Nephron (organoid): Measurements from ENCODE around the gene DTD1.

ENCODE experiments used
- H3K27ac Mint-ChIP-seq, 3 experiments: 2 replicates each; pipeline ENCODE4 v1.8.0; 2020; ENCODE audit warnings: mixed read lengths in 3 of 3, mild to moderate bottlenecking in 2 of 3, moderate library complexity in 1 of 3
- H3K27me3 Mint-ChIP-seq: 2 replicates; pipeline ENCODE4 v1.8.0; 2021; ENCODE audit warnings: low read depth, mild to moderate bottlenecking, moderate library complexity, mixed read lengths
- H3K36me3 Mint-ChIP-seq: 2 replicates; pipeline ENCODE4 v1.8.0; 2020; ENCODE audit warnings: low read depth, mixed read lengths
- H3K4me1 Mint-ChIP-seq: 2 replicates; pipeline ENCODE4 v1.8.0; 2020; ENCODE audit warnings: mixed read lengths
- H3K4me3 Mint-ChIP-seq, 3 experiments: 2 replicates each; pipeline ENCODE4 v1.8.0; 2020; ENCODE audit warnings: mild to moderate bottlenecking in 3 of 3, mixed read lengths in 3 of 3, moderate library complexity in 2 of 3
- H3K9me3 Mint-ChIP-seq: 2 replicates; pipeline ENCODE4 v1.8.0; 2020; ENCODE audit warnings: mixed read lengths
- TF ChIP-seq, protein P1 (sequence below), 3 experiments: fragments of 200-600 bp; sonication (generic); IDR thresholded peaks; one replicate each; pipeline ENCODE4 v1.5.0; 2021; ENCODE audit warnings: antibody characterized with exemption in 3 of 3; ENCODE audit not compliant: unreplicated experiment in 3 of 3

The DTD1 gene

DNA sequence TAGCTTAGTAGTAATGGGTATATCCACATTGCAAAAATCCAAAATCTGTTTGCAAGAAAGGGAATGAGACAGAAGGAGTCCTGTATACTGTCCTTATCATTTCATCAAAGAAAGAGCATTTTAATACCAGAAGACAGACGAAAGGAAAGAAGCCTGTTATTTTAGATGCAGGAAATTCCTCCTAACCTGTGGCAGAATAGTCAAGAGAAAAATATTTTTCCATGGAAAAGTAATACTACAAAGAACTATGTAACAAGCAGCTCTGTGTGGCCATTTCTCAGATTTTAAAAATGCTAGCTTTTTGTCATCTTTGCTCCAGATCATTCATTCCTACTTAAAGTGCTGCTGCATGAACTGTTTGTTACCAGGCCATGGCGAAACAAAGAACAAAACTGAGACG is 152.9 kb downstream of the DTD1 start:
- TF ChIP-seq, protein P1, sequence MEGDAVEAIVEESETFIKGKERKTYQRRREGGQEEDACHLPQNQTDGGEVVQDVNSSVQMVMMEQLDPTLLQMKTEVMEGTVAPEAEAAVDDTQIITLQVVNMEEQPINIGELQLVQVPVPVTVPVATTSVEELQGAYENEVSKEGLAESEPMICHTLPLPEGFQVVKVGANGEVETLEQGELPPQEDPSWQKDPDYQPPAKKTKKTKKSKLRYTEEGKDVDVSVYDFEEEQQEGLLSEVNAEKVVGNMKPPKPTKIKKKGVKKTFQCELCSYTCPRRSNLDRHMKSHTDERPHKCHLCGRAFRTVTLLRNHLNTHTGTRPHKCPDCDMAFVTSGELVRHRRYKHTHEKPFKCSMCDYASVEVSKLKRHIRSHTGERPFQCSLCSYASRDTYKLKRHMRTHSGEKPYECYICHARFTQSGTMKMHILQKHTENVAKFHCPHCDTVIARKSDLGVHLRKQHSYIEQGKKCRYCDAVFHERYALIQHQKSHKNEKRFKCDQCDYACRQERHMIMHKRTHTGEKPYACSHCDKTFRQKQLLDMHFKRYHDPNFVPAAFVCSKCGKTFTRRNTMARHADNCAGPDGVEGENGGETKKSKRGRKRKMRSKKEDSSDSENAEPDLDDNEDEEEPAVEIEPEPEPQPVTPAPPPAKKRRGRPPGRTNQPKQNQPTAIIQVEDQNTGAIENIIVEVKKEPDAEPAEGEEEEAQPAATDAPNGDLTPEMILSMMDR (IDR thresholded peaks at IDR 0.05; ENCODE audit: unreplicated experiment in 3 of 3), result no peak
- peak overlapping the region in 2 of 3 experiments; percentile 13 to 95 for H3K27ac Mint-ChIP-seq
- no peak overlapping the region for H3K4me3 Mint-ChIP-seq
- no peaks in the 10 kb centered on the region for H3K9me3 Mint-ChIP-seq
- peaks cover 31% of the 10 kb centered on the region for H3K4me1 Mint-ChIP-seq
- H3K36me3 Mint-ChIP-seq, result peaks cover 9% of the 10 kb centered on the region
- H3K27me3 Mint-ChIP-seq, result no peaks in the 10 kb centered on the region

DNA sequence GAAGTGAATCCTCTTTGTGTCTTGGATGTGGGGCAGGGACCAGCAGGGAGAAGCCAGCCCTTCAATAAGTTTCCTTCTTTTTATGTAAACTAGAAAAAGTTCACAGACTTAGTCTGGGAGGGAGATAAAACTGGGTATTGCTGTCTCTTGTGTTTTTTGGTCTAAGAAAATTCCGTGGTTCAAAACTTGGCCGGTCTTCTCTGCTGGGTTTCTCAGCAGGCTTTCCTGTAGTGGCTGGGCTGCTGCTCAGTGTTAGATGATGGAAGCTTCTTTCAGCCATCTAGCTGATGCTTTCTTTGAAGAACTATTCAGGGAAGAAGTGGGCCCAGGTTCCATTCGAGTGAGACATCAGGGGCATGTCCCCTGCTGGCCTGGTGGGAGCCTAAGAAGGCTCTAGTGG is 155.0 kb downstream of the DTD1 start:
- Mint-ChIP-seq H3K4me1 (peaks cover 31% of the 10 kb centered on the region), H3K4me3 (no peak overlapping the region), H3K9me3 (no peaks in the 10 kb centered on the region), H3K27me3 (no peaks in the 10 kb centered on the region), H3K36me3 (peaks cover 12% of the 10 kb centered on the region), H3K27ac (no peak overlapping the region)
- TF ChIP-seq, protein P1 (IDR thresholded peaks at IDR 0.05; ENCODE audit: unreplicated experiment in 3 of 3), result no peak

DNA sequence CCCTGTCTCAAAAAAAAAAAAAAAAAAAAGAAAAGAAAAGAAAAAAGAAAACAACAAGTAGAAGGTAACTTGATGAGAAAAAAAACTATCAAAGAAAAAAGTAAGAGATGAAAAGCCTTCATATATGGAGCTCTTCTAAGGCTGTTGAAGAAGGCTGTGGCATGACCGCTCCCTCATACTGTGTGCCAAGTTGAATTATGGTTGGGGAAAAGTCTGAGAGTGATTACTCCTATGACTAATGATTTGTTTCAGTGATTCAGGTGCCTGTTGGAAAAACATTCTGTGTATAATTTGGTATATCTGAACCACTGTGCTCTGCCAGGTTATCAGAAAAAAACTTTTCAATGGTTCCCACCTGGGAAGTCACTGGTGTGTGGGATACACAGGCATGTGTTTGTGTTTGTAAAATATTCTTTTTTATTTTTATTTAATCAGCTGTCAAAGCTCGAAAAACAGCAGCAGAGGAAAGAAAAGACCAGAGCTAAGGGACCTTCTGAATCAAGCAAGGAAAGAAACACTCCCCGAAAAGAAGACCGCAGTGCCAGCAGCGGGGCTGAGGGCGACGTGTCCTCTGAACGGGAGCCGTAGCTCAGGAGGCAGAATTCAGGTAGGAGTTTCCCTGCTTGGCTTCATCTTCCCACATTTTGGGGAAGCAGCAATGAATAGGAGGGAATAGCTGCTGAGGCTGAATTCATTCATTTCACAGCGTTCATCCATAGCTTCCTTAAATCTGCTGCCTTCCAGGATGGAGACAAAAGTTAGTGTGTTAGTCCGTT is 156.0 kb downstream of the DTD1 start:
- H3K4me3 Mint-ChIP-seq, result no peak overlapping the region
- H3K9me3 Mint-ChIP-seq, result no peaks in the 10 kb centered on the region
- H3K4me1 Mint-ChIP-seq, result peaks cover 38% of the 10 kb centered on the region
- H3K27ac Mint-ChIP-seq, result no peak overlapping the region
- no peaks in the 10 kb centered on the region for H3K27me3 Mint-ChIP-seq
- peaks cover 12% of the 10 kb centered on the region for H3K36me3 Mint-ChIP-seq
- TF ChIP-seq, protein P1 (IDR thresholded peaks at IDR 0.05; ENCODE audit: unreplicated experiment in 3 of 3), result no peak

DNA sequence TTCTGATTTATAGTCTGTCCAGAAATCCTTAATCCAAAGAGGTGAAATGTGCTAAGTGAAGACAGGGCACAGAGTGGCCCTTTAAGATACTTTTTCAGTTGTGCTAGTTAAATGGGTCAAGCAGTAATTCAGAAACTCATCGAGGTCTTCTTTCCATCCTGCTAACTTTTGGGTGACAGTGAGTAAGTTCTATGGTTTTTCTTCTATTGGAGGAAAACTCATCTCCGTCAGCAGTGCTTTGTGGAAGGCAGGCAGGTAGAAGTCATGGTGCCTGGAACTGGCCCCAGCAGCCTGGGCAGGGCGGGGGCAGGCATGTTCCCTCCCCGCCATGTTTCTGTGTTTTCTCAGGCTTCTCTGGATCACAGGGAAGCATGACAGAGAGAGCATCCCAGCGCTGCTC is 159.2 kb downstream of the DTD1 start:
- H3K4me1 Mint-ChIP-seq, result peaks cover 25% of the 10 kb centered on the region
- H3K27me3 Mint-ChIP-seq, result no peaks in the 10 kb centered on the region
- no peak overlapping the region for H3K4me3 Mint-ChIP-seq
- H3K36me3 Mint-ChIP-seq, result peaks cover 12% of the 10 kb centered on the region
- TF ChIP-seq, protein P1 (IDR thresholded peaks at IDR 0.05; ENCODE audit: unreplicated experiment in 3 of 3), result no peak
- H3K9me3 Mint-ChIP-seq, result no peaks in the 10 kb centered on the region
- no peak overlapping the region for H3K27ac Mint-ChIP-seq

DNA sequence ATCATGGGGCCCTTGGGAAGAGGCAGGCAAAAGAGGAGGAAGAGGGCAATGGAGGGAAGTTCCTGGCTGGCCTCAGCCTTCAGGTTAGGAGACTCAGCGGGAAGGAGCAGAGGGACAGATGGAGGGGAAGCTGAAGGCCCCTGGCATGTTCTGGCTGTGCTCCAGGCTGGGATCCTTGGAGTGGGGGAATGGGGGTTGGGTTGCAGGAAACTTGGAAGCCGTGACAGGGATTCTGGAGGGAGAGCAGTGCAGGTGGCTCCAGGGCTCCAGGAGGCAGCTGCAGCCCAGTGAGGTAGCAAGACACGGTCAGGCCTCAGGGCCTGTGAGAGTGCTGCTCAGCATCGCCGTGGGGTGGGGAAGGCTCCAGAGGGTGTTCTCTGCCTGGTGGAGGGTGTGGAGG is 161.1 kb downstream of the DTD1 start:
- Mint-ChIP-seq H3K4me1 (peaks cover 24% of the 10 kb centered on the region), H3K9me3 (no peaks in the 10 kb centered on the region), H3K4me3 (no peak overlapping the region), H3K27me3 (no peaks in the 10 kb centered on the region), H3K27ac (peak overlapping the region in 1 of 3 experiments; percentile 48), H3K36me3 (peaks cover 12% of the 10 kb centered on the region)
- TF ChIP-seq, protein P1 (IDR thresholded peaks at IDR 0.05; ENCODE audit: unreplicated experiment in 3 of 3), result no peak

DNA sequence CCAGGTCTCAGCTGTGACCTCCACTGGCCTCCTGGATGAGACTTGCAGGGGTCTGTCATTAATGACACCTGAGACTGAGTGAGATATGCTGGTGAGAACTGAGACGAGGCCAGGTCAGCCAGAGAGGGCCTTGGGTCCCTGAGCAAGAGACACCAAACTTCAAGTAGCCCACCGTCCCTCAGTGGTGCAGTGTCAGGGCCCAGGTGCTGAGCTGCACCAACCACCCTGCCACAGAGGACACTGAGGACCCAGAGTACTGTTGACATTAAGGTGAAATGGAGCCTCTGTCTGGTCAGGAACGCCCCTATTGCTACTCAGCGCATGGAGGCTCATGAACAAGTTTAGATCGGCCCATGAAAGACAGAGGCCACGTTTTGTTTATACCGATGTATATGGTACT is 161.7 kb downstream of the DTD1 start:
- H3K36me3 Mint-ChIP-seq, result peaks cover 12% of the 10 kb centered on the region
- H3K27me3 Mint-ChIP-seq, result no peaks in the 10 kb centered on the region
- H3K27ac Mint-ChIP-seq, result no peak overlapping the region
- no peak overlapping the region for H3K4me3 Mint-ChIP-seq
- TF ChIP-seq, protein P1 (IDR thresholded peaks at IDR 0.05; ENCODE audit: unreplicated experiment in 3 of 3), result no peak
- peaks cover 24% of the 10 kb centered on the region for H3K4me1 Mint-ChIP-seq
- no peaks in the 10 kb centered on the region for H3K9me3 Mint-ChIP-seq
